Measurements from ENCODE around the gene CHGA. TPM values are rescaled to one million over a fixed set of nuclear protein-coding genes. Genes with fewer than 3 reads are reported as not detected.

The CHGA gene
- total RNA-seq, 3 donors from 2014 or later: 0.18 TPM; not detected in 2

DNA sequence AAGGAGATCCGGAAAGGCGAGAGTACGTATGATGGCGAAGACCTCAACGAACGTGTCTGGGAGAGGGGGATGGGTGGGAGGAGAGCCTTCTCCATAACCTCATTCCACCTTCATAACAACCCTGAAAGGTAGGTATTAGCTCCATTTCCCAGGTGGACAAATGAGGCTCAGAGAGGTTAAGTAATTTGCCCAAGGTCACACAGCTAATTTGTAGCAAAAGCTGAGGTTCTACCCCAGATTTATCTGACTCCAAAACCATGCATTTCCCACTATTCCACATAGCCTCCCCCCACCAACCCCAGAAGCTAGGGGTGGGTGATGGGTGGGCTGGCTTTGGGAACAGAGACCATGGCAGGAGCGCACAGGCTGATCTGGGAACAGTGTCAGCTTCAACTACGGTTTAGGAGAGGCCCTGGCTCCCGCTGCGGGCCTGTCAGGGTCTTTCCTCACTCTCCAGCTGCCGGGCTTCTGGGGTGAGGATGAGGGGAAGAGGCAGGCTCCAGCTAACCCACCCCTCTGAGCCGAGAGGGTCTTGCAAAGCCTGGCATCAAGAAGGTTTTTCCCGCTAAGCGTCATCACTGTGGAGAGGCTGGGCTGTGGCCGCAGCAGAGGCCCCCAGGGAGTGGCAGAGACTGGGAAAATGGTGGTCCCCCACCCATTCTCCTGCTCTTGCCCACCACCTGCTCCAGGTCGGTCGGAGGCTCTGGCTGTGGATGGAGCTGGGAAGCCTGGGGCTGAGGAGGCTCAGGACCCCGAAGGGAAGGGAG lies 8.9 kb downstream of the CHGA start:
- no peak for DNase-seq
- Mint-ChIP-seq H3K9me3 (no peaks in the 10 kb centered on the region), H3K4me1 (ENCODE audit: low read depth) (no peaks in the 10 kb centered on the region), H3K27me3 (ENCODE audit: low read depth) (no peaks in the 10 kb centered on the region), H3K36me3 (ENCODE audit: insufficient read depth) (peaks cover 1% of the 10 kb centered on the region), H3K4me3 (no peak overlapping the region)
- no peak for ATAC-seq

DNA sequence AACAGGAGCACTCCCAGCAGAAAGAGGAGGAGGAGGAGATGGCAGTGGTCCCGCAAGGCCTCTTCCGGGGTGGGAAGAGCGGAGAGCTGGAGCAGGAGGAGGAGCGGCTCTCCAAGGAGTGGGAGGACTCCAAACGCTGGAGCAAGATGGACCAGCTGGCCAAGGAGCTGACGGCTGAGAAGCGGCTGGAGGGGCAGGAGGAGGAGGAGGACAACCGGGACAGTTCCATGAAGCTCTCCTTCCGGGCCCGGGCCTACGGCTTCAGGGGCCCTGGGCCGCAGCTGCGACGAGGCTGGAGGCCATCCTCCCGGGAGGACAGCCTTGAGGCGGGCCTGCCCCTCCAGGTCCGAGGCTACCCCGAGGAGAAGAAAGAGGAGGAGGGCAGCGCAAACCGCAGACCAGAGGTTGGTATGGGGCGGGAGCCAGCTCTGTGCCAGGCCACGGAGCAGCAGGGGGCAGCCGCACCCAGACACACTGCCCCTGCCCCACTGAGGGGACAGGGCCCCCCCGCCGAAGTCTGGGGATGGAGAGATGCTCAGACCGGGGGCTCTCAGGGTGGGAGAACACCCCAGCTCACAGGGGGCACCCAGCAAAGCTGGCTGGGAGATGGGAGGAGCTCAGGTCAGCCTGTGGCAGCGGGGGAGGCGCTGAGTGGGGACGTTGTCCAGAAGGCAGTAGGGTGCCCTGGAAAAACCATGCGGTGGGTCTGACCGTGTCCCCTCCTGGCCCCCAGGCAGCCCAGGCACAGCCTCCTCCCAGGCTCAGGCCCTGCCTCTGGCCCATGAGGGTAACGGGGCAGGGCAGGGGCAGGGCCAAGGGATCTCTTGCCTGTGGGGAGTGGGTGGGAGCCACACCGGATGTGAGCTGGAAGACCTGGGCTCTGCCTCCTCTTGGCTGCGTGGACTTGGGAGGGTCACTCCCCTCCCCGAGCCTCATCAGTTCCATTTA lies 9.8 kb downstream of the CHGA start:
- H3K4me3 Mint-ChIP-seq: no peak overlapping the region
- H3K4me1 Mint-ChIP-seq (ENCODE audit: low read depth): no peaks in the 10 kb centered on the region
- ATAC-seq (no peak), DNase-seq (no peak)
- no peaks in the 10 kb centered on the region for H3K27me3 Mint-ChIP-seq (ENCODE audit: low read depth)
- peaks cover 1% of the 10 kb centered on the region for H3K36me3 Mint-ChIP-seq (ENCODE audit: insufficient read depth)
- no peaks in the 10 kb centered on the region for H3K9me3 Mint-ChIP-seq

DNA sequence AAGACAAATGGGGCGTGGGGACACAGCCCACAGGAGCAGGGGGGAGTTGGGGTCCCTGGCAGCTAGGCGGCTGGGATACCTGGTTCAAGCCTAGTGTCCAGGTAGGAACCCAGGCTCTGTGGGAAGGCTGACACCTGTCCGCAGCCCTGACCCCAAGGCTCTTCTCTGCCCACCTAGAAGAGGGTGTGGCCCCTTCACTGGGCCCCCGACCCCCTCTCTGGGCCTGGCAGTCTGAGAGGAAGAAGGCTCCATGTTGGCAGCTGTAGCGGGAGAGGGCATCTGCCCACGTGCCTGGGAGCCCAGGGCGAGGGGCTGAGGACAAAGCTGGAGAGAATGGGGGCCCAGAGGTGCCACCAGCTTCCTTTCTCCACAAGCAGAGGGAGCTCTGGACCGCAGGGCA lies 10.5 kb downstream of the CHGA start:
- ATAC-seq (no peak), DNase-seq (no peak)
- no peaks in the 10 kb centered on the region for H3K4me1 Mint-ChIP-seq (ENCODE audit: low read depth)
- no peaks in the 10 kb centered on the region for H3K9me3 Mint-ChIP-seq
- peaks cover 1% of the 10 kb centered on the region for H3K36me3 Mint-ChIP-seq (ENCODE audit: insufficient read depth)
- H3K4me3 Mint-ChIP-seq: no peak overlapping the region
- H3K27me3 Mint-ChIP-seq (ENCODE audit: low read depth): no peaks in the 10 kb centered on the region

DNA sequence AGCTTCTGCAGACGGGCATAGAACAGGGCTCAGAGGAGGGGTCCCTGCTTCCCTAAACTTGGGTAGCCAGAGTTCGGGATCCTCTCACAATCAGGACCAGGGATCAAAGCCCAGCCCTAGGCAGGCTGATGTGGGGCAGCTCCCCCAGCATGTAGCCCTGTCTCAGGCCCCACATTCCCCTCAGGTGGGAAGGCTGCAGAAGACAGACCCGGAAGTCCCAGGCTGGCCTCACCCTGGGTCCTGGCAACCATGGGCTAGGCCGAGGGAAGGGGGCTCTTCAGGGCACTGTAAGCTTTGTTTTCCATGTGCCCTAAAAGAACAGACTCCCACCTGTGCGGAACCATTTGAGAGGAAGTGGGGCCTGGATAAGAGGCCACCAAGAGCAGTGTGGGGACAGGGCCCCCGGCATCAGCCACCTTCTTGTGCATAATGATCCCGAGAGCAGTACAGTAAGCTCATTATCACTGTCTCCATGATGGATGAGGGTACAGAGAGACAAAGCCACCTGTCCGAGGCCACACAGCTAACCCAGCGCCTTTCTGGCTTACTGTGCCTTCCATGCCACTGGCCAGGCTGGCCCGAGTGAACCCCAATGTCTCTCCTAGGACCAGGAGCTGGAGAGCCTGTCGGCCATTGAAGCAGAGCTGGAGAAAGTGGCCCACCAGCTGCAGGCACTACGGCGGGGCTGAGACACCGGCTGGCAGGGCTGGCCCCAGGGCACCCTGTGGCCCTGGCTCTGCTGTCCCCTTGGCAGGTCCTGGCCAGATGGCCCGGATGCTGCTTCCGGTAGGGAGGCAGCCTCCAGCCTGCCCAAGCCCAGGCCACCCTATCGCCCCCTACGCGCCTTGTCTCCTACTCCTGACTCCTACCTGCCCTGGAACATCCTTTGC lies 11.5 kb downstream of the CHGA start:
- Mint-ChIP-seq H3K9me3 (no peaks in the 10 kb centered on the region), H3K36me3 (ENCODE audit: insufficient read depth) (peaks cover 1% of the 10 kb centered on the region), H3K27me3 (ENCODE audit: low read depth) (no peaks in the 10 kb centered on the region), H3K4me1 (ENCODE audit: low read depth) (no peaks in the 10 kb centered on the region), H3K4me3 (no peak overlapping the region)
- DNase-seq (no peak), ATAC-seq (no peak)

DNA sequence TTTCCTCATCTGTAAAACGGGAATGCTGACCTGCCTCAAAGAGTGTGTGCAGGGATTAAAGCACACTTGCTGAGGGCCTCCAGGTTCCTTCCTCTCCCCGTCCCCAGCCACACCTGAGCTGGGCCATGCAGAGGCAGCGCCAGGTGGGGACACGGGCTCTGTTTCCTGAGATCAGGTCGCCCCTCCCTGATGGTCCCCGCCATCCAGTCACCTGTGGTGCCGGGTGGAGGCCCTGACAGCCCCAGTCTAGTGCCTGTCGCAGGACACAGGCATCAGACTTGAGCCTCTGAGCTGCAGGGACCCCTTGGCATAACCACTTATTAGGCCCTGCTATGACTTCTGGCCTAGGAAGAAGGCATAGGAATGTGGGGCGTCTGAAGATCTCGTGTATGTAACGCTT lies 12.5 kb downstream of the CHGA start:
- H3K36me3 Mint-ChIP-seq (ENCODE audit: insufficient read depth): peaks cover 1% of the 10 kb centered on the region
- no peaks in the 10 kb centered on the region for H3K4me1 Mint-ChIP-seq (ENCODE audit: low read depth)
- no peak overlapping the region for H3K4me3 Mint-ChIP-seq
- H3K27me3 Mint-ChIP-seq (ENCODE audit: low read depth): no peaks in the 10 kb centered on the region
- DNase-seq: no peak
- no peaks in the 10 kb centered on the region for H3K9me3 Mint-ChIP-seq
- no peak for ATAC-seq

DNA sequence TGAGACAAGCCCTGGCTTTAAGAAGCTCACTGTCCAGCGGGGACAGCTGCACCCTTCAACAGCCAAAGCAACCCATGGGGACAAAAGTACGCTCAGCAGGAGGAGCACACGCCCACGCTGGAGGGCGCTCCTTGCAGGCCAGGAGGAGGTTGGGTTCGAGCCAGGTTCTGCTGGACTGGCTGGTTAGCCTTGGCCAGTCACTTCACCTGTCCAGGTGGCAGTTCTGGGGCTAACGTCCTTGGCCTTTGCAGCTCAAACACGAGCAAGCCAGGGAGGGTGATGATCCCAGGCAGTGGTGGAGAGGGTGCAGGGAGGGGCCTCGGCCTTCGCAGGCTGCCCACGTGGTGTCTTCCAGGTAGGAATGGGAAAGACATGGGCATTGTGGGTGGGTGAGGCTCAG lies 13.1 kb downstream of the CHGA start:
- DNase-seq (no peak), ATAC-seq (no peak)
- peaks cover 2% of the 10 kb centered on the region for H3K36me3 Mint-ChIP-seq (ENCODE audit: insufficient read depth)
- no peaks in the 10 kb centered on the region for H3K9me3 Mint-ChIP-seq
- H3K27me3 Mint-ChIP-seq (ENCODE audit: low read depth): no peaks in the 10 kb centered on the region
- no peaks in the 10 kb centered on the region for H3K4me1 Mint-ChIP-seq (ENCODE audit: low read depth)
- H3K4me3 Mint-ChIP-seq: no peak overlapping the region

DNA sequence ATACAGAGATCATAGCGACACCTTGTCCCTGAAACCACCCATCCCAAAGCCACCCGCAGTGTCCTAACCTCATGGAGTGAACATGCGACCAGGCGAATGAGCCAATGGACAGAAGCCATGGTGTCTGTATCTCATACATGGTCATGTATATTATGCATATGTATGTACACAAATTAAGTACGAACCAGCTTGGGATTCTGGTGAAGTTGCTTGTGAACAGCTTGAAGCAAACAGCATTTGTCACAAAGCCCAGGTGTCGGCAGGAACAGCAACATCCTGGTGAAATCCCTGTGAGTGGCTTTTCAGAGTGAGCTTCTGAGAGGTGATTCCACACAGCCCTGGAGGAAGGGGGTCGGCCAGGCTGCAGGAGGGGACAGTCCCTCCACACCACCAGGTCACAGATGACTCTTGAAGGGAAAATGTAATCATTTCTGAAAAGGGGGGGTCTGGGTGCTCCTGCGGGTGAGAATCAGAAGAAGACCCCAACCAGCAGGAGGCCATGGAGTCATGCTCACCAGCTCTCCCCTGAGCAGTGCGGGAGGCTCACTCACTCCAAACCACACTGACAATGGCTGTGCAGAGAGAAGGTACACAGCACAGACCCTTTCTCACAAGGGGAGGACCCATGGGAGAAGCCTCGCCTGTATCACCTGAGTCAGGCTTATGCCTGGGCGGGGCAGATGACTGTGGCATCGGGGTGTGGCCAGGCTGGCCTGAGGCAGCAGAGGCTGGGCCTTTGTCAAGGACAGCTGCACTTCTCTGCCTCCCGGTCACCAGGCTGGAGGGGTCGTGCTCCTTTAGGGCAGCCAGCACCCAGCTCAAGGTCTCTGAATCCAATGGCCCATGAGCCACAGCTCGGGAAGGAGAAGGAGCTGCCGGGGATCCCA lies 14.3 kb downstream of the CHGA start:
- peaks cover 8% of the 10 kb centered on the region for H3K36me3 Mint-ChIP-seq (ENCODE audit: insufficient read depth)
- ATAC-seq: peak in 1 of 2 donors; percentile 27
- H3K4me1 Mint-ChIP-seq (ENCODE audit: low read depth): no peaks in the 10 kb centered on the region
- no peak for DNase-seq
- no peaks in the 10 kb centered on the region for H3K27me3 Mint-ChIP-seq (ENCODE audit: low read depth)
- no peaks in the 10 kb centered on the region for H3K9me3 Mint-ChIP-seq
- H3K4me3 Mint-ChIP-seq: no peak overlapping the region

DNA sequence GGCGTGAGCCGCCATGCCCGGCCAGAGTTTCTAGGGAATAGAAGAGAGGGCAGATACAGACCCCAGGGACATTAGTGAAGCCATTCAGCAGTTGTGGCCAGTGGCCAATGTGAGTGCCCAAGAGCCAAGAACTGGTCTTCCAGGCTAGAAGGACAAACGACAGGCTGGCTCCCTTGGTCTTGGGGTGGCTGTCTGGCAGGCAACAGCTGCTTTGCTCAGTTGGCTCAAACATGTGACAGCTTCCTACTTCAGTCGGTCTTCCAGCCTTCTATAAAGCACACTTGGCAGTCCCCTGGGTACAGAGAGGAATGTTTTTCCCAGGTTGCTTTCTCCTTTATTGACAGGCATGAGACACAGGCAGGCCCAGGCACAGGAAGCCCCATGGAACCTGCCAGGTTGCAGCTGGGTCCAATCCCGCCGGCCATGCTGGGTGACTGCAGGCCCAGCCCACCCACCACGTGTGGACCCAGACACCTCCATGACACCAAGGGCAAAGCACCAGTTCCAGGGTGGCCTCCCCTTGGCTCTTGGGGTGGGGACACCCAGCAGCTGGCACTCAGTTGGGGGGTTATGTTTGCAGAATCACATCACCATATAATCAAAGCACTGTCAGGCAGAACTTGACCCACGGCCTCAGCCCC lies 15.4 kb downstream of the CHGA start:
- Mint-ChIP-seq H3K4me1 (ENCODE audit: low read depth) (no peaks in the 10 kb centered on the region), H3K27me3 (ENCODE audit: low read depth) (no peaks in the 10 kb centered on the region), H3K36me3 (ENCODE audit: insufficient read depth) (peaks cover 10% of the 10 kb centered on the region), H3K4me3 (no peak overlapping the region), H3K9me3 (no peaks in the 10 kb centered on the region)
- ATAC-seq (no peak), DNase-seq (no peak)

DNA sequence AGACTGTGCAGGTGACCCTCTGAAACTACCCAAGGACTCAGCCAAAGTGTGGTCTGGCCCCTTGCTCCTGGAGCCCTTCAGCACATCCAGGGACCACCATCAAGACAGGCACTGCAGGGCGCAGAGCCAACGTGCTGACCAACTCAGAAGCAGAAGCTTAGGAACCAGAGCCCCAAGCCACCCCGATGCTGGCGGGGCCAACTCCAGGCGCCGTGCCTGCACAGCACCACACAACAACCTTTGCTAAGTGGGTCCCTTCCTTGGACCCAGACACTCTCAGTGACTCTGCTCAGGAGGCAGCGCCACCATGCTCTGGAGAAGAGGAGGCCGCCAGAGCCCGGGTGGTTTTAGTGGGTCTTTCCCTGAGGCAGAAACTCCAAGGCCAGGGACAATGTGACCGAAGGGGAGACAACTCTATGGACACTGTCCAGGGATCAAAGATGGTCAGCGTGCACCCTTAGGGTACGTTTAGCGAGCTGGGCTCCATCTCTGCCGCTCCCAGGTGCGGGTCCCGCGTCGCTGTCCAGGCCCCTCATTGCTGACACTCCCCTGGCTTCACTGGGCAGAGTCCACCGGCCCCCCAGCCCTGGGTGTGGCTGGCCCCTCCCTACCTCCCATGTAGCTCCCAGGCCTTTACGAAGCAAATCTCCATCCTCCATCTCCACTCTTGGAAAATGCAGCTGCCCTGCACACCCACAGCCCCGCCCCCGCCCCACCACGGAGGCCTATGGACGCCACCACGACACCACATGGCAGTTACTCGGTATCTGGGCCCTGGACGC lies 16.1 kb downstream of the CHGA start:
- no peak overlapping the region for H3K4me3 Mint-ChIP-seq
- no peak for DNase-seq
- H3K27me3 Mint-ChIP-seq (ENCODE audit: low read depth): no peaks in the 10 kb centered on the region
- no peak for ATAC-seq
- no peaks in the 10 kb centered on the region for H3K4me1 Mint-ChIP-seq (ENCODE audit: low read depth)
- no peaks in the 10 kb centered on the region for H3K9me3 Mint-ChIP-seq
- peaks cover 10% of the 10 kb centered on the region for H3K36me3 Mint-ChIP-seq (ENCODE audit: insufficient read depth)

DNA sequence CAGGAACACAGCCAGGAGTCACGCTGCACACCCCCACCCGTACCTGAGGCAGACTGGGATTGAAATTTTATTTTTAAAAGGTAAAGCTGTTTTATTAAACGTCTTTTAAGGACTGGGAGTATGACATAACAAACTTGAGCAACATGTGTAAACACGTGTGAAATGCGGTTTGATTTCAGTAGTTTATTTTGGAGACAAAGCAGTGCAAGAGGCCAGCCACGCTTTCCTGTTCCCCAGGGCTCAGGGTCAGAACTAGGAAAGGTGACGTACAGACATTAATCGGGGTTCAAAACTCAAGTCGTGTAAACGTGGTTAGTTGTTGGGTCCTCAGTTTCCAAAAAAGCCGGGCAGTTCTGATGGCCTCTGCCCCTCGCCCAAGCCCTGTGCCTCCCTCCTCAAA lies 16.7 kb downstream of the CHGA start:
- no peak for DNase-seq
- Mint-ChIP-seq H3K27me3 (ENCODE audit: low read depth) (no peaks in the 10 kb centered on the region), H3K4me1 (ENCODE audit: low read depth) (no peaks in the 10 kb centered on the region), H3K36me3 (ENCODE audit: insufficient read depth) (peaks cover 16% of the 10 kb centered on the region), H3K9me3 (no peaks in the 10 kb centered on the region), H3K4me3 (no peak overlapping the region)
- no peak for ATAC-seq

DNA sequence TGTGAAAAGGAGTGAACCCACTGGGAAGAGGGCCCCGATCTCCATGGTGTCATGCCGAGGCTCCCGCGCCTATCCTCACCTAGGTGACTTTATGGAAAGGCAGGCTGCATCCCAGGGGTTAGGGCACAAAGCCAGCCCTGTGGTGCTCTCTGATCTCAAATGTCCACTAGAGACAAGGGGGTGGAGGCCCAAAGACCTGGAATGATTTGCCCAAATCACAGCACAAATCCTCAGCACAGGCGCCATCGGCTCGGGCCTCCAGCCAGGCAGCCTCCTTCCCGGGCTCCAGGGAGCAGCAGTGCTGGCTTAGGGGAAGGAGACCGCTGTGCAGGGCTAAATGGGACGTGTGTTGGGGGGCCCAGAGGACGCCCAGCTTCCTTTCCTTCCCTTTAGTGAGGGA lies 17.6 kb downstream of the CHGA start:
- ATAC-seq (no peak), DNase-seq (no peak)
- Mint-ChIP-seq H3K9me3 (no peaks in the 10 kb centered on the region), H3K4me3 (no peak overlapping the region), H3K4me1 (ENCODE audit: low read depth) (no peaks in the 10 kb centered on the region), H3K36me3 (ENCODE audit: insufficient read depth) (peaks cover 16% of the 10 kb centered on the region), H3K27me3 (ENCODE audit: low read depth) (no peaks in the 10 kb centered on the region)

DNA sequence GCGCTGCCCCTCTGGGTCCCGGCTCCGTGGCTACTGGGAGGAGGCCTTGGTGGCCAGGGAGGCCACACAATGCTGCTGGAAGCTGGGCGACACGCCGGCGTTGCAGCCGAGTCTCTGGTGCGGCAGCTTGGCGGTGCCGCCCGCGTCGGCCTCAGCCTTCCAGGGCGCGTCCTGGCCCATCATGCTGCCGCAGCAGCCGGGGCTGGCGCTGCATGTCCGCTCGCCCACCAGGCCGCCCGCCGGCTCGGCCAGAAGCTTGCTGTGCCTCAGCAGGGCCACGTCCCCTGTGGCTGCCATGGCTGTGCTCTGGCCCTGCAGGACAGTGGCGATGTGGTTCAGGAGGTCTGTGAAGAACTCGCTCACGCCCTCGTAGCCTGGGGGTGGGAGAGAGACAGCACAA lies 18.6 kb downstream of the CHGA start:
- ATAC-seq: peak in 1 of 2 donors; percentile 13
- H3K27me3 Mint-ChIP-seq (ENCODE audit: low read depth): no peaks in the 10 kb centered on the region
- peaks cover 19% of the 10 kb centered on the region for H3K36me3 Mint-ChIP-seq (ENCODE audit: insufficient read depth)

More for the DNA sequence above, 18.6 kb downstream of the CHGA start:
- H3K9me3 Mint-ChIP-seq: no peaks in the 10 kb centered on the region
- no peak overlapping the region for H3K4me3 Mint-ChIP-seq
- no peak for DNase-seq
- H3K4me1 Mint-ChIP-seq (ENCODE audit: low read depth): no peaks in the 10 kb centered on the region
